HK-2 (cell line): ENCODE measurements around the gene SBF2.
A peak's percentile ranks its signal among the peaks of the same experiment; 100 is the strongest.

ENCODE experiments used
- DNase-seq: peaks from one replicate; pipeline ENCODE4 v3.0.0-alpha.2; 2018; ENCODE audit not compliant: unreplicated experiment

SBF2 gene

DNA sequence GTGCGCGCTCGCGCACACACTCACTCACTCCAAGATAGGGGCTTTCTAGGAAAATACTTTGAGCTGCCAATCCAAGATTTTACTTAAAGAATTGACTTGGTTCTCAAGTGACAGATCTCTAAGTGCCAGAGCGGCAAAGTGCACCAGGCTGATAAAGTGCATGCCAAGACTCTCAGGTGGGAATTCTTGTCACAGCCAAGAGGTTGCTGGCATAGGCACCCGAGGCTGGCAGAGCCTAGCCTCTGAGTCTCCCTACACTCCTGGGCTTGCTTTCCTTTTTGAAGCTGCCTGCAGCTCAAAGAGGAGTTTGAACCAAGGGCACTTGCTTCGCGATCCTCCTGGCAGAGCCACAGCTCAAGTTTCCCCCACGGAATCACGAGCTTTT is 8.3 kb upstream of the SBF2 start:
- peak; percentile 33 for DNase-seq

DNA sequence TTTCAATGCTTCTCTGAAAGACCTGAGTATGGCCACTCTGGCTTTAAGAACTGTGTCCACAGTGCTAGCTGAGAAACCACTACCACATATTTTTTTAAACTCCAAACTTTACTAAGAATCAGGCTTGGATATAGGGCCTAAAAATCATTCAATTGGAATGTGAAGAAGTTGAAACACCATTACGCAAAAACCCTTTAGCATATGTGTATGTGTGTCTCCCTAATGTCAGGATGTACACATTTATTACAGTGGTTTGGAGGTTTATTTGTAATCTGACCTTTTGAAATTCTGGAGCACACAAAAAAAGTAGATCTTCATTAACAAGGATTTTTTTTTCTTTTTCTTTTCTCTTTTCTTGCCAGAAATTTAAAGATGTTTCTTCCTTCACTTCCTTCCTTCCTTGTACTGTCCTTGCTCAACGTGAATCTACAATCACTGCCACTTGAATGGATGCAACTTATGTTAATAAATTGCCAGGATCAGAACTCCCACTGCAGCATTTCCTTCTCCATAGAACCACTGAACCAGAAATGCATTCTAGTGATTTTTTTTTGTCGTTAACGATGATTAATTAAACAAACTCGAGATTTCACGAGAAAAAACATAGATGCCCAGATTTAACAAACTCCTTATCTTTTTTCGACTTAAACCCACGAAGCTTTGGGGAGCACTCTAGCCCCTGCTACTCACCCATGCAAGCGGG is 7.8 kb upstream of the SBF2 start:
- DNase-seq = no peak

DNA sequence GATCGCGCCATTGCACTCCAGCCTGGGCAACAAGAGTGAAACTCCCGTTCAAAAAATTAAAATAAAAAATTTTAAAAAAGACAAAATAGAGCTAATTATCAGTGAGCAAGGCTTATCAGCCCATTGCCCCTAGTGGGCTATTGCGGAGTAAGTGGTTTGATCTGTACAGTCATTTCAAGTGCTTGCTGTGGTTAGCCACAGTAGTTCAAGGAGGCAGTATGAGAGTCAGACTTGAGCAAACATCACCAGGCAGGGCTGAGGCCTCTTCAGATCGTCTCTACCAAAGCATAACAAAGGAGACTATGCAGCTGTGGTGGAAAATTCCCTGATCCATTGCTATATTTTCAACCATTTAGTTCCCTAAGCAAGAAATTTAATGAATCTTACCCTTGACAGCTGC is 4.3 kb upstream of the SBF2 start:
- DNase-seq = peak; percentile 52

DNA sequence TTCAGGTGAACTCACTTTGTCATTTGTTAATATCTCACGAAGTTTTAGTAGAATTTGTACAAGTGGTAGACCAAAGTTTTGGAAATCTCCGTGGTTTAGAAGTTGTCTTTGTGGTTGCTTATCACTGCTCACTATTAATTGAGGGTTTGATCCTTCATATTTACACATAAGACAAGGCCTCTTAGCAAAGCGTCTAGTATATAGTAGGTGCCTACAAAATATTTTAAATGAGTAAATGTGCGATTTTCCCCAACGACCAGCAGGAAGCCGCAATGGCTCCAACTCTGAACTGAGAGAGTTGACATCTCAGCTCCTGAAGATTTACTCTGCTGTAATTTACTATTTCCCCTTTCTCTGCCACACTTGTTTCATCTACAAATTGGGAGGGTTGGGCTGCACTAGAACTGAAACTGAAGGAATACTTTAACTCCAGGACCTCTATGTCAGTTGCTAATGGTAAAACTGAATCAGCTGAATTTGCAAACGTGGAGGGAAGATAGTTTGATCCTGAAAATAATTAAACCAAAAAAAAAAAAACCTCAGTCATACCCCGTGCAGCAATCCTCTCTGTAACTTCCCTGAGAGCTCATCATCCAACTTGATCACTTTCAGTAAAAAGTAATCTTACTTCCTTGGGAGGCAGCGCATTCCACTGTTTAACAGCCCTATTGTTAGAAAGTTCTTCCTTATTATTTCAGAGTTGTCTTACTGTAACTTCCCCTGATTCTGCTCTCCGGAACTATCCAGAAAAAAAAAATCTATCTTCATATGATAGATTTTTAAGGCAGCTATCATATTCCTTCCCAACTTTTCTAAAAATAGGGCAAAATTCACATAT is 1.3 kb upstream of the SBF2 start:
- DNase-seq = no peak

DNA sequence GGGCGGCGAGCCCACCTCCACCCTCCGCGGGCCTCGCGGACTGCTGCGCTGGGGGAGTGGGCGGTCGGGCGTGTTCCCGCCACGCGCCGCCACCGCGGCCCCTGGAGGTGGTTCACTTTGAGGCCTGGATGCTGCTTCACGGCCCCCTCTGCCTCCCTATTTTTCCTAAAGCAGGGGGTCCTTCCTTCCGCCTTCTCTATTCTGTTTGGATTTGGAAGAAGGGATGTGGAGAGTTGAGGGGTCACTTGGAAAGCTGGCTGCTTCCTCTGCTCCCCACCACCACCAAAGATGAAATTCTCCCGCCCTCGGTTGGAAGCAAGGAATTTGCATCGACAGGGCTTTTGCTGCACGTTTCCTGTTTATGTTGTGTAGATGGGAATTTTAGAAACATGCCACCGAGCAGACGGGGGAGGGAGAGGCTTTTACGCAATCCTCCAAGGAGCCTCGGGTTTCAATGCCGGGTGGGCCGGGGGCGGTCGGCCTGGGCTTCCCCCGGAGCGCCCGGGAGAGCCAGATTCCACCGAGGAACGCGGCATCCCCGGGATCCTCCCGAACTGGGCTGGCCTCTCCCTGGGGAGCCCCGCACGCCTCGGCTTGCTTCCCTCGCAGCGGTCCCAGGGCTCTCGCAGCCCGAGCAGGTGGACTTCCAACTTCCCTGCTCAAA is 403 bp upstream of the SBF2 start:
- no peak for DNase-seq

DNA sequence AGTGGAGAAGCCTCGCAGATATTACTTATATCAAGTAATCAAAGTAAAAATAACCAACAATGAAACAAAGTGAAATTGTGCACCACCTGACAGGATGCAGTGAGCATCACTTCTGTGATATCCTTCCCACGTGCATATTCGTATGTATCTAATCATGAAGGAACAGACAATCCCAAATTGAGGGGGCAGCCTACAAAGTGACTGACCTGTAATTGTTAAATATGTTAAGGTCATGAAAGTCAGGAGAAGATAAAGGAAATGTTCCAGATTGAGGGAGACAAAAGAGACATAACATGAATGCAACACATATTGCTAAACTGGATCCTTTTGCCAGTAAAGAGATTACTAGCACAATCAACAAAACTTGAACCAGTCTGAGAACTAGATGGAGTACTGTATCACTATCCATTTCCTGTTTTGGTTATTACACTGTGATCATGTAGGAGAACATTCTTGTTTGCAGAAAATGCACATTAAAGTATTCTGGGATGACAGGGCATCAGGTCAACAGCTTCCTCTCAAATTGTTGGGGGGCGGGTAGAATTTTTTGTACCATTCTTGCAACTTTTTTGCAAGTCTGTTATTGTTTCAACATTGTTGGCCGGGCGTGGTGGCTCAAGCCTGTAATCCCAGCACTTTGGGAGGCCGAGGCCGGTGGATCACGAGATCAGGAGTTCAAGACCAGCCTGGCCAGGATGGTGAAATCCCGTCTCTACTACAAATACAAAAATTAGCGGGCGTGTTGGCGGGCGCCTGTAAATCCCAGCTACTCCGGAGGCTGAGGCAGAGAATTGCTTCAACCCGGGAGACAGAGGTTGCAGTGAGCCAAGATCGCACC is 2.0 kb downstream of the SBF2 start:
- no peak for DNase-seq

DNA sequence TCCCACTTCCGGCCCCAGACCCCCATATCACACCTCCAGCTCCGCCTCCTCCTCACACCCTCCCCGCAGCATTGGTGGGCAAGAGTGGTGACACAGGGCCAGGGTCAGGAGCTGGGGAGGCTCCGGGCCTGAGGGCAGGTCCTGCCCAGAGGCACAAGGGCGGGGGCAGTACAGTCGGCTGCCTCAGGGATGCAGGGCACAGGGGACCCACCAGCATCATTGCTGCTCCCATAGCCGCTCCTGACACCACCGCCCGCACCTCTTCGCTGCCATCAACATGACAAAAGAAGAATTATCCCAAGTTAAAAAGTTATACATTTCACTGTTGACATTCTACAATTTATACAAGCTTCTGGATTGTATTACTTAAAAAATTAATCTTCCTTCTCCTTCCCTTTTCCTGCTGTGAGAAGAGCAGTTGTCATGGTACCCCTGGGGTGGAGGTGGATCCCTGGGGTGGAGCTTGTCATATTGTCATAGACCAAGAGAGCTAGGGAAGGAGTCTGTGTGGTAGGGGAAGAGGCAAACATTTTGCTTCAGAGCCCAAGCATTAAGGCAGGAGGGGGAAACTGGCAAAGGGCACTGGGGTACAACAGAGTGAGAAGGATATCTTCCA is 4.1 kb downstream of the SBF2 start:
- no peak for DNase-seq

DNA sequence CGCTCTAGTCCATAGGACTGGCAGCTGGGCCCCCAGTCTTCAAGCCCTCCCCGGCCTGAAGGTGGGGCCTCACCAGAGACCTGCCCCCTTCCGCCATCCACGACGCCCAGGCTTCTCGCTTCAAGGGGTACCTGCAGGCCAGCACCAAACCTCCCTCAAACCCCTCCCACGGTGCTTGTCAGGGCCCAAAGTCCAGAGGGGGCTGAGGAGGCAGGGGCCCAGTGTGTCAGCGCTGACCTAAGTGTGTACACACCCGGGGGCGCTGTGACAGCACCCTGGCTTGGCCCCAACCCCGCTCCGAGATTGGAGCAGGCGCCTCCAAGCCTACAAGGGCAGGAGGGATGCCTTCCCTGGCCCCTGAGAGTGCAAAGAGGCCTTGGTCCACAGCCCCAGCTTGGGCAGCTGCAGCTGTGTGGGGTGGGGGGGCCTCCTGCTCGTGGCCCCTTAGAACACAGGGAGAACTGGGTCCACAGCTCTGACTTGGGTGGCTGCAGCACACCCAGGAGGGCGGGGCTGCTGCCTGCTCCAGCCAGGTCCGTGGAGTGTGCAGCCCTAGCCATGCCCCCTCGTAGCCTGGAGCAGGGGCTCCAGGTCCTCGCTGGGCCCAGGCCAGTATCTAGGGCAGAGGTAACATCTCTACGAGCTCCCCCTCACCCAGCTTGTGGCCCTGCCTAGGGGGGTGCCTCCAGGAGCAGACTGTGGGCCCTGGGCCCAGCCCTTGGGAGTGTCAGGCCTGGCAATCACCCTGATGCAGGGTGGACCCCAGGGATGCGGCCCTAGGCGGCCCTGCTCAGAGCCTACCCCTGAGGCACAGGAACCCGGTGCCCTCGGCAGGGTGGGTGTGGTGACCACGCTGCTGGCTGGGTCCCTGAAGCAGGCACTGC is 4.9 kb downstream of the SBF2 start:
- no peak for DNase-seq

DNA sequence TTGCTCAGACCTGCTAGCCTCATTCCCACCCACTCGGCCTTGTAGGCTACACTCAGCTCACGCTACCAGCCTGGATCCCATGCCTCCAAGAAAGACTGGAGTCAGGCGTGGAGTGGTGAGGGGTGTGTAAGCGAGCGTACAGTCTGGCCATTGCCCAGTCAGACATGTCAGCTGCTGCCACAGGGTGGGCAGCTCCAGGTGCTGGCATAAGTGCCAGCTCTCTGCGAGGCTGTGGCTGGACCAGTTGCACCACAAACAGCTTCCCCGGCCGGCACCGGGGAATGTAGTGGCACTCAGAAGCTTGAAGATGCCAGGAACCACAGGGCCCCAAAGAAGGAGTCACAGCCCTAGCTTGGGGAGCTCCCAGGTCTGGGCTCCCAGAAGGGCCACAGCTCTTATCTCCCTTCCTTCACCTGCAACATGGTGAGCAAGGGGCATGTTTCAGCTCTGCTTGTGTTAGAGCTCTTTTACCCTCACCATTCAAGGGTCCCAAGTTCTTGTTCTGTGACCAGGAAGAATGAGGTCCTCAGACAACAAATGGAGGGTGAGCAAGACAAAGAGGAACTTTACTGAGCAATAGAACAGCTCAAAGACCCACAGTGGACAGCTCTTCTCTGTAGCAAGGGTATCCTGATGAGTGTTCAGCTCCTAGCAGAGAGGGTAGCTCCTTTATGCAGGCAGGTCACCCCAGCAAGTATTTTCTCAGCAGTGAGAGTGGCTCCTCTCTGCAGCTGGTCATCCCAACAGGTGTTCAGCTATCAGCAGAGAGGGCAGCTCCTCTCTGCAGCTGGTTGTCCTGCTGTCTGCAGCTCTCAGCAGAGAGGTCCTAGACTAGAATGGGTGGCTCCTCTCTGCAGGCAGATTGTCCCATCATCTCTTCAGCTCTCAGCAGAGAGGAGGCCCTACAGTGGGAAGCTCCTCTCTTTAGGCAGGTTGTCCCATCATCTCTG is 6.0 kb downstream of the SBF2 start:
- no peak for DNase-seq

DNA sequence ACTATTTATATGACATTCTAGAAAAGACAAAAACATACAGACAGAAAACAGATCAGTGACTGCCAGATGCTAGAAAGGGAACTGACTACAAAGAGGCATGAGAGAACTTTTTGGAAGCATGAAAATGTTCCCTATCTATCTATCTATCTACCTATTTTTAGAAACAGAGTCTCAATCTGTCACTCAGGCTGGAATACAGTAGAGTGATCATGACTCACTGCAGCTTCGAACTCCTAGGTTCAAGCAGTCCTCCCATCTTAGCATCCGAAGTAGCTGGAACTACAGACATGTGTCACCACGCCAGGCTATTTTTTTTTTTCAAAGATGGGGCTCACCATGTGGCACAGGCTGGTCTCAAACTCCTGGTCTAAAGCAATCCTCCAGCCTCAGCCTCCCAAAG is 6.9 kb downstream of the SBF2 start:
- no peak for DNase-seq

DNA sequence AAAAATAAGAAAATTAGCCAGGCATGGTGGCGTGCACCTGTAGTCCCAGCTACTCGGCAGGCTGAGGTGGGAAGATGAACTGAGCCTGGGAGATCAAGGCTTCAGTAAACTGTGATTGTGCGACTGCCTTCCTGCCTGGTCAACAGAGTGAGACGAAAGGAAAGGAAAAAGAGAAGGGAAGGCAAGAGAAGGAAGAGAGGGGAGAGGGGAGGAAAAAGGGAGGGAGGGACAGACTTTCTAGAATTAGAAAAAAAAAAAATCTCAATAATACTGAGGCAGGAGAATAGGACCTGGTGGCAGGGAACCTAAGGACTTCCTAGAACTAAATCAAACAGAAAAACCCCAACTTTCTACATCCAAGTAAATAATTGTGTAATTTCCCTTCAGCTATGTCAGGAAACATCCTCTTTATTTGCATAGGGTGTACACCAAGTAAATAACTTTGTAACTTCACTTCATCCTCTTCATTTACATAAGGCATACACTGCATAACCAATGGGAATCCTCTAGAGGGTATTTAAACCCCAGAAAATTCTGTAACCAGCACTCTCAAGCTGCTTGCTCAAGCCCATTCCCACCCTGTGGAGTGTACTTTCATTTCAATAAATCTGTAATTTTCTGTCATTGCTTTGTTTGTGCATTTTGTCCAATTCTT is 8.7 kb downstream of the SBF2 start:
- no peak for DNase-seq

DNA sequence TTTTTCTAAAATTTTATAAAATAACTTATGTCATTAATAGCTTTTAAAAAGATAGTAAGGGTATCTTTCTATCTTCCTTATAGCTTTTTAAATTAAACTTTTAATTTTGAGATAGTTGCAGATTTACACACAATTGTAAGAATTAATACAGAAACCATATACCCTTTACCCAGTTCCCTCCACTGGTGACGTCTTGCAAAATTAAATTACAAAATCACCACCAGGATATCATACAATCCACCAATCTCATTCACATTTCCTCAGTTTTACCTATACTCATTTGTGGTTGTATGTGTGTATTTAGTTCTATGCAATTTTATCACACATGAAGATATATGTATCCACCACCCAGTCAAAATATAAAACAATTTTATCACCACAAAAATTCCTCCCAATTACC is 10.0 kb downstream of the SBF2 start:
- DNase-seq = no peak

DNA sequence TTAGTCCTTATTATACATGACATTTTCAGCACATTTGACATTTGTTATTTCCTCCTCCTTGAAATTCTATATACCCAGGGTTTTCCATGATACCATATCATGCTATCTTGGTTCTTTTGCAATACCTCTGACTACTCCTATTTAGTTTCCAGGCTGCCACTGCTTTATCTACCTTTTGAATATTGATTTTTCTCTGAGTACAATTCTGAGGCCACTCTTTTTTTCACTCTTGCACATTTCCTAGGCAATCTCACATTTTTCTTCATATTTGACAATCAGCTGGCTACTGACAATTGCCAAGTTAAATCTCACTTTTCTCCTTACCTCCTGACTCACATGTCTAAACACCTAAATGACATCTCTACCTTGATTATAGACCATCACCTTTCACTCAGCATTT is 11.9 kb downstream of the SBF2 start:
- DNase-seq = no peak

DNA sequence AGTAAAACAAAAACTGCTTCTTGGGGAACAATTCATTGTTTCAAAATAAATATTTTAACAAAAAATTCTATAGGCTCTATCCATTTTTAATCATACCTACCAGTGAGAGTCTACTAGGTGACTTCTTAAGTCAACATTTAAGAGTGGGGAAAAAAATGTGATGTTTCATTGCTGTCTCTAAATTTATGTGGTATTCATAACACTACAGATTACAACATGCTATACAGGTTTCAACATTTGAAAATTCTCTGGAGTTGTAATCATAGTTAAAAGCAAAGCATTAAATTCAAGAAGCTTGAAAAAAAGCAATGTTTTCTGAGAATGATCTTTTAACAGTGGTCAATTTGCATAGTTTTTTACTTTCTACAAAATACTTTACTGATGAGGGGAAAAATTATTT is 18.3 kb downstream of the SBF2 start:
- no peak for DNase-seq

DNA sequence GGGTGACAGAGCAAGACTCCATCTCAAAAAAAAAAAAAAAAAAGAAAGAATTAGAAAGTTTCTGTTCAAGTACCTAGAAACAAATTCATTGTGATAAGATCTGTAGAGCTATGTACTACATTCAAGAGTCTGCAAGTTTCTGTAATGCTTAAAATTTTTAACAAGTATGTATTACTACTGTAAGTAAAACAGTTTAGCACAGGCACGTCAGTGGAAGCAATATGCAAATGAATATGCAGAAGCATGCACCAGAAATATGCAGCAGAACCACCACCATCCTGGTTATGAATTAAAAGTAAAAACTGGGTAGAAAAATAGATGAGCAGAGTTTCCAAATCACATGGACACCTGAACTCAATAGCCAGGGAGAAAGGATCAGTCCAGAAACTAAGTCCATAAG is 19.3 kb downstream of the SBF2 start:
- DNase-seq = no peak

DNA sequence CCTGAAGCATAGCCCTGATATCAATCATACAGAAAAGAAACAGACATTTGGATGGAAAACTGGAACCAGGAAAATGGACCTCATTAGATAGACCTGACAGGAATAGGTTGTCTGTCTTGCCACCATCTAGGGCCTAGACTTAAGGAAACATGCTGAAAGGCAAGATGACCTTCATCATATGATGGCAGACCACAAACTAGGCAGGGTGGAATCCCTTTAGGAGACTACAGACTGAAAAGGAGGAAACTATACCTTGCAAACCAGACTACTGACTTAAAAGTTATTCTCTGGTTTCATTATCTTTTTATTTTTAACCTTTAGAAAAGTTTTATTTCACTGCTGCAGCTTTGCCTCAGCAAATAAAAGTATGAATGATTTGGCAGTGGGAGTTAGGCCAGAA is 20.3 kb downstream of the SBF2 start:
- no peak for DNase-seq

DNA sequence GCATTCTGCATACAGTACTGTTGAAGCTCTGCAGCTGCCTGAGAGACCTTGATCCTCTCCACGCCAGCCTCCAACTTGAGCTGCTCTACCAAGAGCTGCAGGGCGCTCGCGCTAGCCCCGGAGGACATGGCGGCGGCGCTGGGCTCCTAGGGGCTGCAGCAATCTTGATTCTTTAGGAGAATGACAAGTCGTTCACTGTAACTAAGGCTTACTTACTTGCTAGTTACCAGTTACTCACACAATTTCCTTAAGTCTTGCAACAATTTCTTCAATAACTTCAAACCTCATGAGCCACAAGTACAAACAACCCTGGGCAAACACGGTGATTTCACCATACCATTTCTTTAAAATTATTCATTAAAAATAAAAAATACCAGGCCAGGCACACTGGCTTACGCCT is 21.9 kb downstream of the SBF2 start:
- no peak for DNase-seq

DNA sequence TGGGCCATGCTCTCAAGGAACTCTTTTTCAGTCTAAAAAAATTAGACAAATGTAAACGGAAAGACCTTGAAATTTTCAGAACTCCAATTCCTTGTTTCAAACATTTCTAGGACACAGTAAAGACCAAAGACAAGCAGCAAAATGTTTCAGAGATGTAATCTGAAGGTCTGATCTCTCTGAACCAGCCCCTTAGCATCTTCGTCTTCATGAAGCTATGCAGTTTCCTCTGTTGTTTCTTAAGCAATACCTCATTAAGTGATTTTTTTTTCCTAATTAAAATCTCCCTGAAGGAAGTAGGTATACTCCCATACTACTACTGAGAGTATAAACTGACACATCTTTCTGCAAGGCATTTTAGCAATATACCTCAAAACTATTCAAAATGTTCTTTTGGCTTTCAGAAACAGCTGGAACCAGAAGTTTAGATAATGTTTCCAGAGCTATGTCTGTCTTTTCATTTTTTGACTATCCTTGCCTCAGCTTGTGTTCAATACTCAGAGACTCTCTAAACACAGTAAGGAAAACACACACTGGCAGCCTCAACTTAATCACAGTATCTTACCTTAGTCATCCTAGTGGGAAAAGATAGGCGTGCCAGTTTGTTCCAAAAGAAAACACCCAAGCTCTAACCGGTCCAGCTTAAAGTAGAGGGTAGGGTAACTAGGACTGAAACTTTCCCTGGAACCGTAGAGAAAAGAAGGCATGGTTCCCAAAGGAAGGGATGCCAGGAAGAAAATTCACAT is 25.1 kb downstream of the SBF2 start:
- no peak for DNase-seq
